Mucosa of stomach (tissue), 1 donor: ENCODE data around the gene ITPR1.
"Not testable (repeated sequence)": the region's sequence is repeated elsewhere in the genome, so short reads cannot be mapped to it uniquely, and the experiment has no call there.

ENCODE experiments used
- H3K27me3 ChIP-seq: one replicate; pipeline ENCODE4 v1.7.0; 2013; ENCODE audit warnings: mild to moderate bottlenecking, low read length; ENCODE audit not compliant: control insufficient read depth, insufficient read depth
- H3K36me3 ChIP-seq: one replicate; pipeline ENCODE4 v1.7.0; 2013; ENCODE audit warnings: low read length; ENCODE audit not compliant: control insufficient read depth, insufficient read depth
- H3K4me1 ChIP-seq: one replicate; pipeline ENCODE4 v1.7.0; 2013; ENCODE audit warnings: mild to moderate bottlenecking, low read length; ENCODE audit not compliant: control insufficient read depth, insufficient read depth
- H3K4me3 ChIP-seq: one replicate; pipeline ENCODE4 v1.7.0; 2013; ENCODE audit warnings: low read length
- H3K9ac ChIP-seq: one replicate; pipeline ENCODE4 v1.7.0; 2013; ENCODE audit warnings: mild to moderate bottlenecking, low read length, moderate library complexity
- H3K9me3 ChIP-seq: one replicate; pipeline ENCODE4 v1.7.0; 2013; ENCODE audit warnings: mild to moderate bottlenecking, low read length, moderate library complexity; ENCODE audit not compliant: control insufficient read depth
- donor health status: Pancreatic carcinoma.

Gene ITPR1

GRCh38 chr3:4598232-4598631, 105.1 kb downstream of the ITPR1 start:
- not testable (repeated sequence) for H3K4me3 ChIP-seq, H3K27me3 ChIP-seq, H3K9me3 ChIP-seq, H3K36me3 ChIP-seq, H3K4me1 ChIP-seq, H3K9ac ChIP-seq

GRCh38 chr3:4599612-4600011, 106.5 kb downstream of the ITPR1 start:
- Histone ChIP-seq H3K4me3 (no peak overlapping the region), H3K4me1 (no peaks in the 10 kb centered on the region)

DNA sequence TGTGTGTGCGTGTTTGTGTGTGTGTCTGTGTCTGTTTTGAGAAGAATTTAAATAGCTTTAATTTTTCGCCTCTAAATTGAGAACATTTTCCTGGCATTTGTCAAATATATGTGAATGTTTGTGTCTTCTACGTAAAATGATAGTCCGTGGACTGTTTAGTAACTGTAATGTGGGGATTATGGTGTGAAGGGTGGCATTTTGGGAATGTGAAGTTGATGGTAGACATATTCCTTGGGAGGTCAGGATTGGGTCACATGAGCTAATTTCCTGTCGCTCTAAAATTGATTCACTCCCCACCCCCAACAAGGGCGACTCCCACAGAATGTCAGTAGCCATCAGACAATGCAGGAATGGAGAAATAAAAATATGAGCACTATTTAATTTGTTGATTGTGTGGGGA, 107.3 kb downstream of the ITPR1 start:
- Histone ChIP-seq H3K4me1 (no peaks in the 10 kb centered on the region), H3K36me3 (no peaks in the 10 kb centered on the region)

More at GRCh38 chr3:4599612-4600011, 106.5 kb downstream of the ITPR1 start:
- H3K9me3 ChIP-seq, result no peaks in the 10 kb centered on the region
- H3K27me3 ChIP-seq, result no peaks in the 10 kb centered on the region
- no peak overlapping the region for H3K9ac ChIP-seq
- H3K36me3 ChIP-seq, result no peaks in the 10 kb centered on the region

GRCh38 chr3:4601892-4602291, 108.7 kb downstream of the ITPR1 start:
- Histone ChIP-seq H3K4me1 (no peaks in the 10 kb centered on the region), H3K9me3 (no peaks in the 10 kb centered on the region), H3K27me3 (no peaks in the 10 kb centered on the region)

More for the DNA sequence above, 107.3 kb downstream of the ITPR1 start:
- H3K27me3 ChIP-seq, result no peaks in the 10 kb centered on the region
- no peaks in the 10 kb centered on the region for H3K9me3 ChIP-seq
- no peak overlapping the region for H3K9ac ChIP-seq
- H3K4me3 ChIP-seq, result no peak overlapping the region

DNA sequence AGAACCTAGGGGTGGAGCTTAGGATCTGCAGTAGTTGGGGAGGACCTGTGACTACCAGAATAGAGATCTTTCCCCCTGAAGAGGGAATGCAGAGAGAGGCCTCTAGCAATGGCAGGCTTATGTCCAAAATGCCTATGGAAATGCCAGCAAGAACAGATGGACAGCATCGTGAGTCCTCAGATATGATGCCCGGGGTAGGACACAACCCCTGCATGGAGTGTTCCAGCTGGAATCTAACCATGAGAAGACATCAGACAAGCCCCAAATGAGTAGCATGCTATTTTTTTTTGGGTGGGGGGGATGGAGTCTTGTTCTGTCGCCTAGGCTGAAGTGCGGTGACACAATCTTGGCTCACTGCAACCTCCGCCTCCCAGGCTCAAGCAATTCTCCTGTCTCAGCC, 111.5 kb downstream of the ITPR1 start:
- Histone ChIP-seq H3K9me3 (no peaks in the 10 kb centered on the region), H3K27me3 (no peaks in the 10 kb centered on the region), H3K36me3 (no peaks in the 10 kb centered on the region), H3K4me3 (no peak overlapping the region), H3K4me1 (no peaks in the 10 kb centered on the region), H3K9ac (no peak overlapping the region)

More at GRCh38 chr3:4601892-4602291, 108.7 kb downstream of the ITPR1 start:
- Histone ChIP-seq H3K9ac (no peak overlapping the region), H3K4me3 (no peak overlapping the region), H3K36me3 (no peaks in the 10 kb centered on the region)

- H3K9me3 ChIP-seq, result no peaks in the 10 kb centered on the region
- H3K36me3 ChIP-seq, result no peaks in the 10 kb centered on the region
- H3K9ac ChIP-seq, result no peak overlapping the region
- H3K4me3 ChIP-seq, result no peak overlapping the region
- no peaks in the 10 kb centered on the region for H3K4me1 ChIP-seq
- no peaks in the 10 kb centered on the region for H3K27me3 ChIP-seq
Measured at GRCh38 chr3:4606911-4607310, 113.8 kb downstream of the ITPR1 start.

DNA sequence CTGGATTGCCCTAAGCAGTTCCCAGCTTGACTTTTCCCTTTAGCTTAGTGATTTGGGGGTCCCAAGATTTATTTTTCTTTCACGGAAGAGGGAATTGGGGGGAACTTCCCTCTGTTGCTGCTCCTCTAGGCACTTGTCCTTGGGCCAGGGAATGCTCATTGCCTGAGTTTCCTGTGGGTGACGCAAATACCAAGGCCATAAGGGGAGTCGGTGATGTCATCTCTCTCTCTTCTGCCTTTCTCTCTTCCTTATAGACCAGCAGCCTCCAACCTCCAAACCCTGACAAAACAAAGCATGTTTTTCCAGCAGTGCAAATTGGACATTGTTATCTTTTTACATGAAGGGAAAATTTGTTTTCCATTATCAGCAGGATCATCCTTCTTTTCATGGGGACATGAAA, 120.2 kb downstream of the ITPR1 start:
- Histone ChIP-seq H3K27me3 (no peaks in the 10 kb centered on the region), H3K9ac (no peak overlapping the region), H3K9me3 (no peaks in the 10 kb centered on the region), H3K4me1 (peaks cover 8% of the 10 kb centered on the region), H3K36me3 (no peaks in the 10 kb centered on the region), H3K4me3 (no peak overlapping the region)

GRCh38 chr3:4614070-4614469, 120.9 kb downstream of the ITPR1 start:
- Histone ChIP-seq H3K36me3 (no peaks in the 10 kb centered on the region), H3K9ac (no peak overlapping the region), H3K4me1 (peaks cover 8% of the 10 kb centered on the region)

DNA sequence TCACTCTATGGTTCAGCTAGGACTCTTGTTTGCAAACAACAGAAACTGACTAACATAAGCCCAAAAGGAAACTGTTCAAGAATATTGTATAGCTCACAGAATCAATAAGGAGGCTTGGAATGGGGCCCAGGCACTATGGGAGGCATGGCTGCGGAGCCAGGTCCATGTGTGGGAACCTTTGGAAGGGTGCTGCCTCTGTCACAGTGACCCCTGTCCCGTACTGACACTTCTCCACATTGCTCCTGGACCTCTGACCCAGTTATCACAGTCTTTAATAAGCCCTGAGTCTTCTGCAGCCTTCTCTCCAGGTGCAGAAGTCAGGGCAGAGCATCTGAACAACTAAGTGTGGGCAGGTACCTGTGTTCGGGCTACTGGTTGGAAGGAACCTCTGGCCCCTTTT, 121.8 kb downstream of the ITPR1 start:
- H3K9me3 ChIP-seq, result no peaks in the 10 kb centered on the region
- no peak overlapping the region for H3K4me3 ChIP-seq
- no peaks in the 10 kb centered on the region for H3K27me3 ChIP-seq
- no peaks in the 10 kb centered on the region for H3K36me3 ChIP-seq
- H3K4me1 ChIP-seq, result peaks cover 8% of the 10 kb centered on the region
- H3K9ac ChIP-seq, result no peak overlapping the region

More at GRCh38 chr3:4614070-4614469, 120.9 kb downstream of the ITPR1 start:
- no peaks in the 10 kb centered on the region for H3K9me3 ChIP-seq
- no peak overlapping the region for H3K4me3 ChIP-seq
- H3K27me3 ChIP-seq, result no peaks in the 10 kb centered on the region

GRCh38 chr3:4615750-4616149, 122.6 kb downstream of the ITPR1 start:
- H3K4me1 ChIP-seq, result peaks cover 8% of the 10 kb centered on the region
- H3K27me3 ChIP-seq, result no peaks in the 10 kb centered on the region
- H3K9ac ChIP-seq, result no peak overlapping the region
- H3K9me3 ChIP-seq, result no peaks in the 10 kb centered on the region
- H3K4me3 ChIP-seq, result no peak overlapping the region
- no peaks in the 10 kb centered on the region for H3K36me3 ChIP-seq

GRCh38 chr3:4623421-4623999, 130.4 kb downstream of the ITPR1 start:
- Histone ChIP-seq H3K9me3 (no peaks in the 10 kb centered on the region), H3K4me1 (no peaks in the 10 kb centered on the region), H3K9ac (no peak overlapping the region), H3K27me3 (no peaks in the 10 kb centered on the region), H3K4me3 (no peak overlapping the region), H3K36me3 (no peaks in the 10 kb centered on the region)

DNA sequence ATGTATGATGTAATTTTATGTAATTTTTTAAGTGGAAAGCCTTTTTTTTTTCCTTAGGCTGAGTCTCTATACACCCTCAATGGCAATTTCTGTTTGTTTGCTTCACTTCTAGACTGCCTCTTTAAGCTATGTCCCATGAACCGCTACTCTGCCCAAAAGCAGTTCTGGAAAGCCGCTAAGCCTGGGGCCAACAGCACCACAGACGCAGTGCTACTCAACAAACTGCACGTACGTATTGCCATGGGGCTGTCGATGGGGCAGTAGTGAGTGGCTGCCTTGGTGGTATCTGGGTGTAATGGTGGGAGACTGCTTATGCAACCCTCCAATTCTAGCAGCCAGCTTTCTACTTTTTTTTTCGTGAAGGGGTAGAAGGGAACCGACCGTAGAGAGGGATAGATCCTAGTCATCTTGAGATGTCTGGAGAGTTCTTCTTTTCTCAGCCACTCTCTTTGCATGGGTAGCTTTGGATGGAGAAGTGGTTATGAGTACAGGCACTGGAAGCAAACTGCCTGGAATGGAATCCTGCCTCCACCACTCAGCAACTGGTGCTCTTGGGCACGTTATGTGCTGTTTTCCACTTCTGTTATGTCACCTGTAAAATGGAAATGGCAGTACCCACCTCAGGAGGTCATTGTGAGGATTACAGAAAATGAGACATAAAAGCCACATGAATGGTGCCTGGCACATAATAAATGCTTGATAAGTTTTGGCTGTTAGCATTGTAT, 134.7 kb downstream of the ITPR1 start:
- H3K36me3 ChIP-seq, result no peaks in the 10 kb centered on the region
- no peak overlapping the region for H3K4me3 ChIP-seq
- H3K9ac ChIP-seq, result no peak overlapping the region
- no peaks in the 10 kb centered on the region for H3K9me3 ChIP-seq
- H3K4me1 ChIP-seq, result no peaks in the 10 kb centered on the region
- H3K27me3 ChIP-seq, result no peaks in the 10 kb centered on the region
